Measurements from ENCODE around the gene MRE11.

Gene MRE11

DNA sequence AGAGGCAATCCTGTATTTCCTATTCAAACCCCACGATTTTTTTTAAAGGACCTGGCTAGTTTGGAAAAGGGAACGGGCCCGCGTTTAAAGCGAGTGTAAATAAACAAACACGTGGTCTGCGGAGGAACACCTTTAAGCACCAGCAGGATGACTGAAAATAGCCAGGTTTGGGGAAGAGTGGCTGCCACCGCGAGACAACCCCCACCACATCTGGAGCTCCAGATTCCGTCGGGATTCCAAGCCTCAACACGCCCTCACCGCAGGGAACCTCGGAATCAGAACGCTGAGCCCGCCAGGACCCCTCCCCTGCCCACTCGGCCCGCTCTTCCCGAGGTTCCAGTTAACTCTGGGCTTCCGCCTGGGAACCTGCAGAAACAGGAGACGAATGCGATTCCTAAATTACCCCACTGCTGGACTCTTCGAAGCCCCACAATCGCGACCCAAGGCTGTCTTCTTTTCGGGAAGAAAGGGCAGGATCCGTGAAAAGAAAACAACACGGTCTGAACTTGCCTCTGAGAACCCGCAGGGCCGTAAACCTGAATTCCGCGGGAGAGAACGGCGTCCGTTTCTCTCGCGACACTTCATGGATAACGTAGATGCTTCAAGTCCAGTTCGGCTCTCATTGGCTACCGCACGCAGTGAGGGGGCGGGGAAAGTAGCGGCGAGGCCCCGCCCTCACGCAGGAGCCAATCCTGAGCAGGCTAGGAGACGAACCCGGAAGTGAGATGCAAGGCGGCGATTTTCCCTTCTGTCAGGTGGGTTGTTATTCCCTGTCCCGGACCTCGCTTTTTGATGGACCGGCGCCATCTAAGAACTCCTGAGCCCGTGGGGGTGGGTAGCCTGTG lies at the start of gene MRE11, which contains the start of gene ANKRD49:
Gene MRE11, minus strand, starts transcription at position 564 of the 845 bp plus-strand sequence. CDS start 1,043 bp downstream, outside the sequence.
Gene ANKRD49, plus strand, starts transcription at position 704 of the 845 bp plus-strand sequence. CDS start 2,710 bp downstream, outside the sequence.
- peak; percentile 97 for DNase-seq (ENCODE audit: low spot score)

DNA sequence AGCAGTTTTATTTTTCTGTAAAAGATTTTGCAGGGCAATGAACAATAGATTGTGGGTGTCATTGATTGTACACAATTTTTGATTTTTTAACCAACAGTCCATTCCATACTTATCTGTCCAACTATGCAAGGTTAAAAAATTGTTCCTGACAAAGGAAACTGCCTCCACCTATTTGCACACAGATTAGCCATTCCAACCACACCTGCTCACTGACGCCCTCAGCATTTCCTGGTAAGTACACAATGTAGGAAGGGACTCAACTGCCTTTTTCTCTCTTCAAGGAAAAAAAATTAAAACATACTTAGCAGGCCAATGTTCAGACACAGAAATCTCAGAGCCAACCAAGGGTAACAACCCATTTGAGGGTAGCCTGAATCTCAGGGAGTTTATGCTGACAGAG lies 45.8 kb upstream of the MRE11 start:
- no peak for DNase-seq (ENCODE audit: low spot score)

DNA sequence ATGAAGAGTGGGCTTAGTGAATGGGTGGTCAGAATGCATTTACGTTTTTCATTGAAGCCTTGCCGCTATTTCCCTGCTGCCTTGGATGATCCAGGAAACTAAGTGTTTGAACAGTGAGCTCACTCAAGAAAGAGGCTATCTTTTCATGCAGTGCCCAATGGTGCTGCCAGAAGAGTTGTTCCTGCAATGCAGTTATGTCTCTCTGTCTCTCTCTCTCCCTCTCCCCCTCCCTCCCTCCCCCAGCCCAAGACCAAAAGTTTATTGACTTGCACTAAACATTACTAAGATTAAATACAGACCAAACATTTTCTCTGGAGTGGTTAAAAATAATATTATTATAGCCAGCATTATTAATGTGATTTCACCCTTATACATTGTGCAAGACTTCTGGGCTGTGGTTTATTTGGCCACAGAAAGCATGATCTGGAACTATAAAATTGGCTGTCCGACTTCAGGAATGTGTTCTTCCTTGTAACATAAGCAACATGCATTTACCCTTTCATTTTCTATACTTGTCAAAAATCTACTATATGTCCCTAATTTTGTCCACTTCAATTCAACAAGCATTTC lies 43.5 kb upstream of the MRE11 start:
- no peak for DNase-seq (ENCODE audit: low spot score)

GRCh38 chr11:94536386-94536785 lies 42.7 kb upstream of the MRE11 start:
- no peak for DNase-seq (ENCODE audit: low spot score)

GRCh38 chr11:94533696-94534630 lies 40.3 kb upstream of the MRE11 start:
- DNase-seq (ENCODE audit: low spot score) = no peak

DNA sequence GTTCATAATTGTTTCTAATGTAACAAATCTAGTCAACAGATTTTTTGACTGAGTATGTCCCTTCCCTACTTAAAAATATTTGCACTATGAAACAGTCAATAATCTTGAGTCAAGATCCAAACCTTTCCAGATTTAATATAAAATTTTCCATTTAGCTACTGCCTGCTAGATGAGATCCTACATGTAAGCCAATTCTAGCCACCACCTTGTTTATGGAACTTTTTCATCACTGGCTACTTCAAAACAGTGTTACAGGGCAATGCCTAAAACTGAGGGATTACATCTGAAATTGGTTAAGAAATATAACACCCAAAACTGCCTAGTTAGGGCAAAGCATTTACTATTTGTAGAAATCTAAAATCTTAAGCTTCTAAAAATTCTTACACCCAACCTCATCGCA lies 39.6 kb upstream of the MRE11 start:
- DNase-seq (ENCODE audit: low spot score) = no peak

DNA sequence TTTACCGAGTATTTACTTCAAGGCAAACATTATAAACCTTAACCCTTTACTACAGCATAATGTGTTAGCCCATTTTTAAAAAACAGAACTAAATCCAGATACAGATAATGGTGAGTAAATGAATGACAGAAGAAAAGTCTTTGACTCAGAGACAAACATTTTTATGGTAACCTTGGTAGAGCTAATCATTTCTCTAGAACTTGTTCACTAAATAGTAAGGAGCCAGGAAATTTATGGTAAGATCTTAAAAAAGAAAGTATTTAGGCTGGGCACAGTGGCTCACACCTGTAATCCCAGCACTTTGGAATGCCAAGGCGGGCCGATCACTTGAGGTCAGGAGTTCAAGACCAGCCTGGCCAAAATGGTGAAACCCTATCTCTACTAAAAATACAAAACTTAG lies 38.6 kb upstream of the MRE11 start:
- no peak for DNase-seq (ENCODE audit: low spot score)

GRCh38 chr11:94528551-94528950 lies 34.9 kb upstream of the MRE11 start:
- DNase-seq (ENCODE audit: low spot score) = no peak

GRCh38 chr11:94526645-94527438 lies 33.2 kb upstream of the MRE11 start:
- no peak for DNase-seq (ENCODE audit: low spot score)

DNA sequence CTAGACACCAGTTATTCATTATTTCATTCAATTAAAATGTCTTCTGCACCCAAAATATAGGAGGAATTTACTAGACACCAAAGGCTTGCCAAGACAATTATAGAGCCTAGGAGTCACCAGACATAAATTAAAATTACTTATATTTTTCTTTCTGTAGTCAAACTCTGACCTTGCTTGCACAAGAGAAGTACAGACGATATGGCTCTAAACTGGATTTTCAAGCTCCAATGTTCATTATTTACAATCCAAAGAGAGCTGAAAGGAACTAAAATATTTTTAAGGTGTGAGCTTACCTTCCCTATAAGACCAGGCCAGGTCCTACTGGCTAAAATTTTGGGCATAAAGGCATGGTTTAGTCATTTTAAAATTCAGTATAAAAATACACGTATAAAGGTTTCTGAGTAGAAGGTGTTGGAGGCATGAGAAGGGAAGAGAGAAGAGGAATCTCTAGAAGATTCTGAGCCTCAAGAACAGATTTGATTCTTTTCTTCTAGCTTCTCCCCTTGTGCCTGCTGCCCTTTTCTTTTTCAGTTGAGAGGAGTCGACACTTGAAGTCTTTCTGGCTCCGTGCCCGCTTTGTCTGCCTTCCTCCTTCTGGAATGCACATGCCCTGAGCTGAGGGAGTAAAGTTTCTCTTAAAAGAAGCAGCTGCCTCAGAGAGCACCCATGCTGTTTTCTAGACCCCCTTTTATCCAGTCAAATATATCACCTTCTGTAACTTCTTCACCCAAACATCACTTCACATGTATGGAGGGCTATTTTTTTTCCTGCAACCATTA lies 32.1 kb upstream of the MRE11 start:
- DNase-seq (ENCODE audit: low spot score) = no peak

GRCh38 chr11:94524341-94524740 lies 30.7 kb upstream of the MRE11 start:
- DNase-seq (ENCODE audit: low spot score) = no peak

- no peak for DNase-seq (ENCODE audit: low spot score)
Measured at GRCh38 chr11:94521684-94522083, 28.0 kb upstream of the MRE11 start.

DNA sequence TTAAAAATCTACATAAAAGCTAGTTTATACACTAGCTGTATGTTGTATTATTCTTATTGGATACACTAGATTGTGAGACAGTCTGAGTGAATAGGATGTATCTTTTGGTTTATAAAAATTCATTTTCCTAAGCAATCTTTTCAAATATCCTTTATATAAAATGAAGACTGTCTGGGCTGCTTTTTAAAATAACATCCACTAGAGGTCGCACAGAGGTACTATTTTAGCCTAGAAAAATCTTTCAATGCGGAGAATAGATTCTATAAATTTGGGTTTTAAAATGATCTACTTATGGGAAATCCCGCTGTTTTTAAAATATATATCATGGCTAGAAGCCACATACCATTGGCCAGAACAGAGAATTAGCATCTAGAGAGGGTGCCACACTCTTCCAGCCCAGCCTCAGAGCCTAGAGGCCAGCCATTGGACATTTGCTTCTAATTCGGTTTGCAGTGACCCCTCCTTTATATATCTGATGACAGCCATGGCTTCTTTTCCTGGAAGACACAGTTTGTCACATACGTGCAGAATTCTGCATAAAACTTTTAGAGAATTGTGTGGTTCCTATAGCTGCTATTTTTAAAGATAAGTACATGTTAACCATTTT lies 25.9 kb upstream of the MRE11 start:
- DNase-seq (ENCODE audit: low spot score) = peak; percentile 53

DNA sequence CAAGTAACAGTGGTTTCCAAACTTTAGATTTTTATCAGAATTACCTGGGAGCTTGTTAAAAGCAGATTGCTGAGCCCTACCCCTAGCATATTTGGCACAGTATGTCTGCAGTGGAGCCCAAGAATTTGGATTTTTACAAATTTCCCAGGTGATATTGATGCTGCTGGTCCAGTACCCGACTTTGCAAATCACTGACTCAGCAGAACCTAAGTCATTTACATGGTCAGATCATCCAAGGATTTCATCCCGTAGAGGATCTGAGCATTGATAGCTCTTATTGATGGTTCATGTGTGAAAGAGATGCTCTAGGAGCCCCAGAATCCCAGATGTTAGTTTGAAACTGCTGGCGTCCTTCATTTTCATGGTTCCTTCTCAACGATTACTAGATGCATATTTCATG lies 24.7 kb upstream of the MRE11 start:
- DNase-seq (ENCODE audit: low spot score) = no peak

- DNase-seq (ENCODE audit: low spot score) = no peak
Measured at GRCh38 chr11:94516725-94517124, 23.1 kb upstream of the MRE11 start.

DNA sequence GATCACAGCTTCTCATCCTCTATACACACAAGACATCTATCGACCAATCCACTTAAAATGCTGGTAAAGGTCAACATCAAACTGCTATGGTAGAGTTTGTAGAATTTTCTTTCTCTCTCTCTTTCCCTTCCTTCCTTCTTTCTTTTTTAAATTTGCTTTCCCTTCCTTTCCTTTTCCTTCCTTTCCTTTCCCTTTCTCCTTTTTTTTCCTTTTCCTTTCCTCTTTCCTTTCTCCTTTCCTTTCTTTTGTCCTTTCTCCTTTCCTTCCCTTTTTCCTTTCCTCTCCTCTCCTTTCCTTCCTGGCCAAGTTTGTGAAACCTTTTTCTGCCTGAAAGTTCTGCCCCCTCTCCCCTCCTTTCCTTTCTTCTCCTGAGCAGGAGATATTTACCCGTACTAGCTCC lies 21.8 kb upstream of the MRE11 start:
- no peak for DNase-seq (ENCODE audit: low spot score)

GRCh38 chr11:94513091-94513490 lies 19.4 kb upstream of the MRE11 start:
- no peak for DNase-seq (ENCODE audit: low spot score)

DNA sequence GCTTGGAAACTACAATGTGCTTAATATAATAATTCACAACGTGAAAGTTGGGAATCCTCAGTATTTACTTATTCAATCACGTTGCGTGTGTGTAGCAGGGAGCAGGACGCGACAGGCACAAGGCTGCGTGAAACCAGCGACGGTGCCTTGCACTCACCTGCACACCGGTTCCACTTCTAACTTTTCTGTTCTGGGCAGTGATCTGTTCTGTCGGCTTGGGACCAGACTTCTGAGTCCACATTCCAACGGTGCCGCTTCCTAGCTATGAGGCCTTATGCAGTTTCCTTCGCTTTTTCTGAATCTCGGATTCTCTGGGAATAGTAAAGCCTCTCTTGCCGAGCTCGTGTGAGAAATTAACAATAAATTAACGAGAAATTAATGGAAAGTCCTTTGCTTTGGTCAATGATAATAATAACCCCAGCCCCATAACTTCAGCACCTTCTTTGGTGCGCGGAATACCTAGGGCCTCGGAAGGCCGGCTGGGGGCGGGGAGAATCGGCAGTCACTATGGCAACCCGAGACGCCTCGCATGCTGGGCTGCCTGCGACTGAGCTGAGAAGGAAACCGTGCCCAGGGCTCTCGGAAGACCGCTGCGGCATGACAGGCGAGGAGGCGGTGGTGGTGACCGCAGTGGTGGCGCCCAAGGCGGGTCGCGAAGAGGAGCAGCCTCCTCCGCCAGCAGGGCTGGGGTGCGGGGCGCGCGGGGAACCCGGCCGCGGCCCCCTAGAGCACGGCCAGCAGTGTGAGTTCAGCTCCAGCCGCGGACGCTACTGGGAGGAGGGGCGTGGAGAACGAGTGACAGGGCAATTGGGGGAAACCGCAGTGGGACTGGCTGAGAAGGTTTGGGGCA lies 18.5 kb upstream of the MRE11 start, which contains the start of gene C11orf97:
Gene C11orf97, plus strand, starts transcription at position 530 of the 850 bp plus-strand sequence. Its CDS starts 68 bp downstream, at position 598.
- peak; percentile 57 for DNase-seq (ENCODE audit: low spot score)

DNA sequence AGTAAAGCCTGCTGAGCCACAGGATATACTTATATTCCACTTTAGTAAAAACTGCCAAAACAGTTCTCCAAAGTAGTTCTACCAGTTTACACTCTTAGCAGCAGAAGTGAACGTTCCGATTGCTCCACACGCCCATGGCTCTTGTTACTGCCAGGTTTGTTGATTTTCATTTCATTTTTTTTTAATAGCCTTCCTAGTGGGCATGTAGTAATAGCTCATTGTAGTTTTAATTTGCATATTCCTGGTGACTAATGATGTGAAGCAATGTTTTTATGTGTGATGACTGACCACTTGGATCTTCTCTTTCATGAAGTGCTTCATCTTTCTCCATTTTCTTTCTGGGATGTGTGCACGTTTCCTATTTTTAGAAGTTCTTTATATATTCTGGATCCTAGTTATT lies 13.8 kb upstream of the MRE11 start:
- no peak for DNase-seq (ENCODE audit: low spot score)
